LNCaP clone FGC (cell line): Measurements from ENCODE around the gene TTC3.

Source experiments
- DNase-seq: peaks from one replicate; pipeline ENCODE4 v3.0.0-alpha.2; 2011; ENCODE audit warnings: low read depth
- H3K4me3 ChIP-seq: 2 replicates; pipeline ENCODE4 v1.5.1; 2011; ENCODE audit warnings: mild to moderate bottlenecking, low read depth, low read length, control low read depth
- CTCF ChIP-seq: IDR thresholded peaks from 2 replicates; pipeline ENCODE4 v1.5.1; 2012; ENCODE audit warnings: mild to moderate bottlenecking; ENCODE audit not compliant: control insufficient read depth, insufficient read depth; ENCODE audit errors: extremely low read depth

TTC3 gene

DNA sequence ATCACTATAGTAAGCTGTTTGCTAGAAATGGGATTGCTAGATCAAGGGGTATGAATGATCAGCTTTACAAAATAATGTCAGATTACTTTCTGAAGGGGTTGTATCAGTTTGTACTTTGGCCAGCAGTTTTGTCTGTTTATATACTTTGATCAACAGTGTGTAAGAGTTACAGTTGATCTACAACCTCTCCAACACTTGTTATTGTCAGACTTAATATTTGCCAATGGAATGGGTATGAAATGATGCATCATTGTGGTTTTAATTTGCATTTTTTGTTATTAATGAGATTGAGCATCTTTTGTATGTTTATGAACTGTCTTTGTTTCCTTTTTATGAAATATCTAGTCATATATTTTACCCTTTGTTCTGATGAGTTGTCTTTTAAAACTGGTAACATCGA lies 4.3 kb downstream of the TTC3 start:
- DNase-seq, result no peak
- no peak for TF ChIP-seq CTCF
- no peak overlapping the region for H3K4me3 ChIP-seq

GRCh38 chr21:37079211-37079824 lies 6.3 kb downstream of the TTC3 start:
- DNase-seq, result no peak
- TF ChIP-seq CTCF, result no peak
- no peak overlapping the region for H3K4me3 ChIP-seq

GRCh38 chr21:37082375-37082774 lies 9.3 kb downstream of the TTC3 start:
- no peak overlapping the region for H3K4me3 ChIP-seq
- no peak for DNase-seq
- TF ChIP-seq CTCF, result no peak

DNA sequence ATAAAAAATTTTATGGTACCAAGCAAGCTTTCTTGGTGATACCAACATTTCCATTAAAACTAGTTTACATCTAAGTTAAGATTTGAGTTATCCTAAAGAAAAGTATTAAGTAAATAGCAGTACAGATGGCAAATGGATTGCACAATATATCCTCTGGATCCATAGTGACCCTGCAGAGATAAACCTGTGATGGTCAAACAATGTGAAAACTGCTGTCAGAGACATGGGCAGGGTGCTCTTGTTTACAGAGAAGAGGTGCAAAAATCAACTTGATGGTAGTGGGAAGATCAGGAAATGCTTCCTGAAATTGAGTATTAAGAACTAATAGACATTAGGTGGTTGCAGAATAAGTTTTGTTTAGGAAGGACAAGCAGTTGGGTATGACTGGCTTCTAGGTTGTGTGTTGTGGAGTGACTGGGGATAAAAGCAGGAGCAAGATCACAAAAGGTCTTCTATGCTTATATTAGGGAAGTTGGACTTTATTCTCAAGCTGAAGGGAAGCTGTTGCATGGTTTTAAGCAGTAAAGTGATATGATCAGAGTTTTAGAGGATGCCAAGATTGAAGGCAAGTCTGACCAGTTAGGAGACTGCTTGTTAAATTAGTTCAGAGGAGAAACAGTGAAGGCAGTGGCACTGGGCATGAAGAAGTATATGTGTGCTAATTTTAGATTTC lies 9.9 kb downstream of the TTC3 start:
- DNase-seq, result peak; percentile 74

DNA sequence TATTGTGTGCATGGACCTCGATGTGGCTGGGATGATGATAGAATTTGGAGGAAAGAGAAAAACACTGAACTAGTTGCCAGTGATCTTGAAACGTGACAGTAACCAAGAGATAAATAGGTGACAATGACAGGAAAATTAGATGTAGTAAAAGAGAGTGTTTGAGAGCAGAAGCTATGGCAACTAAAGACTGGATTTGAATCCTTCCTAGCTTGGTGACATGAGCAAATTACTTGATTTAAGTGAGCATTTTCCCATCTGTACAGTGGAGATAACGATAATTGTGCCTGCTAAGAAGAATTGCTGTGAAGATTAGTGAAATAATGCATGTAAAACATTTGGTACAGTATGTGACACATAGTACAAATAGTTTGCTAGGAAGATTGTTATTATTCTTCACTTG lies 12.7 kb downstream of the TTC3 start:
- no peak for DNase-seq
- no peak overlapping the region for H3K4me3 ChIP-seq
- TF ChIP-seq CTCF, result no peak

More for the DNA sequence above, 9.9 kb downstream of the TTC3 start:
- TF ChIP-seq CTCF, result no peak
- peak overlapping the region; percentile 18 for H3K4me3 ChIP-seq

GRCh38 chr21:37087188-37087587 lies 14.1 kb downstream of the TTC3 start:
- peak; percentile 35; the same call in 1 of the 2 replicates for TF ChIP-seq CTCF
- no peak overlapping the region for H3K4me3 ChIP-seq
- no peak for DNase-seq
